Neural cell (in vitro differentiated cells): ENCODE results near the gene COMMD8. TPM values are rescaled to one million over a fixed set of nuclear protein-coding genes. Genes with fewer than 3 reads are reported as not detected.

Experiments
- H2AFZ ChIP-seq: fragments of 200-600, 300-800 bp; sonication (generic), shearing (Covaris generic); 2 replicates; pipeline ENCODE4 v1.6.0; 2014; ENCODE audit warnings: low read depth, mild to moderate bottlenecking, antibody characterized with exemption, low read length, moderate library complexity
- H3F3A ChIP-seq: fragments of 200-600 bp; shearing (Covaris generic); 2 replicates; pipeline ENCODE4 v1.6.1; 2016; ENCODE audit warnings: mild to moderate bottlenecking, moderate library complexity, mixed read lengths, antibody characterized with exemption, low read length; ENCODE audit not compliant: insufficient read depth, poor library complexity, severe bottlenecking
- H3K27ac ChIP-seq: fragments of 200-600, 300-800 bp; sonication (generic), shearing (Covaris generic); 2 replicates; pipeline ENCODE4 v1.5.1; 2014; ENCODE audit warnings: mild to moderate bottlenecking, low read length, moderate library complexity
- H3K27me3 ChIP-seq: fragments of 300-800, 200-600 bp; sonication (generic), shearing (Covaris generic); 2 replicates; pipeline ENCODE4 v1.6.0; 2014; ENCODE audit warnings: mild to moderate bottlenecking, low read depth, low read length, moderate library complexity; ENCODE audit not compliant: insufficient read depth
- H3K36me3 ChIP-seq: fragments of 300-800, 200-600 bp; sonication (generic), shearing (Covaris generic); 2 replicates; pipeline ENCODE4 v1.5.1; 2014; ENCODE audit warnings: mild to moderate bottlenecking, antibody characterized with exemption, low read length, moderate library complexity; ENCODE audit not compliant: insufficient read depth
- H3K4me2 ChIP-seq: fragments of 300-800, 200-600 bp; sonication (generic), shearing (Covaris generic); 2 replicates; pipeline ENCODE4 v1.6.0; 2014; ENCODE audit warnings: mild to moderate bottlenecking, low read length
- H3K4me3 ChIP-seq: fragments of 300-800, 200-600 bp; sonication (generic), shearing (Covaris generic); 2 replicates; pipeline ENCODE4 v1.5.1; 2014; ENCODE audit warnings: mild to moderate bottlenecking, low read length, moderate library complexity
- H3K79me2 ChIP-seq: fragments of 200-600 bp; shearing (Covaris generic); replicated peaks from 2 replicates; pipeline ENCODE4 v1.6.0; 2014; ENCODE audit warnings: mild to moderate bottlenecking, low read length, moderate library complexity; ENCODE audit not compliant: insufficient read depth
- H3K9ac ChIP-seq: fragments of 300-800, 200-600 bp; sonication (generic), shearing (Covaris generic); 2 replicates; pipeline ENCODE4 v1.6.1; 2016; ENCODE audit warnings: mild to moderate bottlenecking, low read length, mixed read lengths
- H3K9me2 ChIP-seq: fragments of 200-600 bp; shearing (Covaris generic); 2 replicates; pipeline ENCODE4 v1.6.1; 2016; ENCODE audit warnings: mild to moderate bottlenecking, low read length, mixed read lengths; ENCODE audit not compliant: insufficient read depth
- H3K9me3 ChIP-seq: fragments of 200-600, 300-800 bp; sonication (generic), shearing (Covaris generic); 2 replicates; pipeline ENCODE4 v1.6.1; 2016; ENCODE audit warnings: mild to moderate bottlenecking, mixed run types, low read length, moderate library complexity, mixed read lengths
- H4K20me1 ChIP-seq: fragments of 200-600 bp; shearing (Covaris generic); 2 replicates; pipeline ENCODE4 v1.6.1; 2016; ENCODE audit warnings: mild to moderate bottlenecking, mixed run types; ENCODE audit not compliant: insufficient read depth
- CTCF ChIP-seq: fragments of 450-650 bp; IDR thresholded peaks from 2 replicates; pipeline ENCODE4 v1.5.1; 2014; ENCODE audit warnings: antibody characterized with exemption, mild to moderate bottlenecking, moderate library complexity; ENCODE audit not compliant: poor library complexity, severe bottlenecking
- EP300 ChIP-seq: fragments of 450-650 bp; conservative IDR thresholded peaks from 2 replicates; pipeline ENCODE4 v1.6.1; 2014; ENCODE audit warnings: antibody characterized with exemption, mild to moderate bottlenecking, moderate library complexity; ENCODE audit not compliant: poor library complexity, severe bottlenecking
- EZH2 ChIP-seq: fragments of 200-600, 300-800 bp; shearing (Covaris generic), sonication (generic); IDR thresholded peaks from 2 replicates; pipeline ENCODE4 v1.6.1; 2014; ENCODE audit warnings: antibody characterized with exemption, low read length, borderline replicate concordance, mild to moderate bottlenecking; ENCODE audit not compliant: insufficient read depth, poor library complexity, severe bottlenecking
- MXI1 ChIP-seq: fragments of 450-650 bp; conservative IDR thresholded peaks from 2 replicates; pipeline ENCODE4 v1.6.1; 2014; ENCODE audit warnings: antibody characterized with exemption, mild to moderate bottlenecking; ENCODE audit not compliant: poor library complexity, severe bottlenecking
- POLR2AphosphoS5 ChIP-seq: IDR thresholded peaks from 2 replicates; pipeline ENCODE4 v1.6.1; 2012
- RAD21 ChIP-seq: fragments of 450-650 bp; conservative IDR thresholded peaks from 2 replicates; pipeline ENCODE4 v1.6.1; 2014; ENCODE audit warnings: antibody characterized with exemption, mild to moderate bottlenecking, moderate library complexity
- SMC3 ChIP-seq: fragments of 450-650 bp; conservative IDR thresholded peaks from 2 replicates; pipeline ENCODE4 v1.6.1; 2014; ENCODE audit warnings: antibody characterized with exemption, mild to moderate bottlenecking, moderate library complexity; ENCODE audit not compliant: poor library complexity
- TAF1 ChIP-seq: IDR thresholded peaks from 2 replicates; pipeline ENCODE4 v1.6.1; 2012; ENCODE audit warnings: low read depth
- polyA plus RNA-seq: library from polyadenylated mRNA; depleted of rRNA; stranded (reverse); fragments of >200 nt; gene quantifications from 2 replicates; pipeline ENCODE4 v1.2.3, GENCODE V29; 2014
- TF ChIP-seq, protein P1 (sequence below): IDR thresholded peaks from 2 replicates; pipeline ENCODE4 v1.6.1; 2012; ENCODE audit warnings: borderline replicate concordance

Gene COMMD8
- polyA plus RNA-seq, 1 donor from 2014 or later: 29.6 TPM

DNA sequence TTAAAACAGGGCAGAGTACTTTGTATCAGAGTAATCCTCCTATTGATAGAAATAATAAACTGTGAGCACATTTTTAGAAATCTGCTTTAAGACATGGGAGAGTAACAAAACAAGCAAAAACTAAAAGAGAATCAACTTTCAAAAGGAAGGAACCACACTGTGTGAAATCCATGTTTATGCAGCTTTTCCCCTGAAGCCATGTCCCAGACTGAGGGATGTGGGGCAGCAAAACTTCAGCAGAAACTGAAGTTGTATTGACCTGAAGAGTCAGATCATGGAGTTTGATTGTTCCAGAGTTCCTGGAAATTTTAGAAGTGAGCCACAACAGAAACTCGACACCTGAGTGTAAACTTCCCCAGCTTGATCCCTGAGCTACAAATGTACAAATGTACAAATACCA lies 53.2 kb downstream of the COMMD8 start:
- TF ChIP-seq EZH2 (no peak), SMC3 (no peak), RAD21 (no peak), POLR2AphosphoS5 (no peak), EP300 (no peak), TAF1 (no peak), CTCF (no peak), MXI1 (no peak)
- TF ChIP-seq, protein P1, sequence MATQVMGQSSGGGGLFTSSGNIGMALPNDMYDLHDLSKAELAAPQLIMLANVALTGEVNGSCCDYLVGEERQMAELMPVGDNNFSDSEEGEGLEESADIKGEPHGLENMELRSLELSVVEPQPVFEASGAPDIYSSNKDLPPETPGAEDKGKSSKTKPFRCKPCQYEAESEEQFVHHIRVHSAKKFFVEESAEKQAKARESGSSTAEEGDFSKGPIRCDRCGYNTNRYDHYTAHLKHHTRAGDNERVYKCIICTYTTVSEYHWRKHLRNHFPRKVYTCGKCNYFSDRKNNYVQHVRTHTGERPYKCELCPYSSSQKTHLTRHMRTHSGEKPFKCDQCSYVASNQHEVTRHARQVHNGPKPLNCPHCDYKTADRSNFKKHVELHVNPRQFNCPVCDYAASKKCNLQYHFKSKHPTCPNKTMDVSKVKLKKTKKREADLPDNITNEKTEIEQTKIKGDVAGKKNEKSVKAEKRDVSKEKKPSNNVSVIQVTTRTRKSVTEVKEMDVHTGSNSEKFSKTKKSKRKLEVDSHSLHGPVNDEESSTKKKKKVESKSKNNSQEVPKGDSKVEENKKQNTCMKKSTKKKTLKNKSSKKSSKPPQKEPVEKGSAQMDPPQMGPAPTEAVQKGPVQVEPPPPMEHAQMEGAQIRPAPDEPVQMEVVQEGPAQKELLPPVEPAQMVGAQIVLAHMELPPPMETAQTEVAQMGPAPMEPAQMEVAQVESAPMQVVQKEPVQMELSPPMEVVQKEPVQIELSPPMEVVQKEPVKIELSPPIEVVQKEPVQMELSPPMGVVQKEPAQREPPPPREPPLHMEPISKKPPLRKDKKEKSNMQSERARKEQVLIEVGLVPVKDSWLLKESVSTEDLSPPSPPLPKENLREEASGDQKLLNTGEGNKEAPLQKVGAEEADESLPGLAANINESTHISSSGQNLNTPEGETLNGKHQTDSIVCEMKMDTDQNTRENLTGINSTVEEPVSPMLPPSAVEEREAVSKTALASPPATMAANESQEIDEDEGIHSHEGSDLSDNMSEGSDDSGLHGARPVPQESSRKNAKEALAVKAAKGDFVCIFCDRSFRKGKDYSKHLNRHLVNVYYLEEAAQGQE: no peak
- Histone ChIP-seq H3F3A (no peaks in the 10 kb centered on the region), H3K27ac (no peak overlapping the region), H3K27me3 (no peaks in the 10 kb centered on the region), H3K4me2 (no peak overlapping the region), H2AFZ (no peak overlapping the region), H3K9me2 (no peaks in the 10 kb centered on the region), H3K9me3 (no peaks in the 10 kb centered on the region), H3K4me3 (no peak overlapping the region), H3K36me3 (no peaks in the 10 kb centered on the region), H3K9ac (no peak overlapping the region), H3K79me2 (no peaks in the 10 kb centered on the region), H4K20me1 (no peaks in the 10 kb centered on the region)

DNA sequence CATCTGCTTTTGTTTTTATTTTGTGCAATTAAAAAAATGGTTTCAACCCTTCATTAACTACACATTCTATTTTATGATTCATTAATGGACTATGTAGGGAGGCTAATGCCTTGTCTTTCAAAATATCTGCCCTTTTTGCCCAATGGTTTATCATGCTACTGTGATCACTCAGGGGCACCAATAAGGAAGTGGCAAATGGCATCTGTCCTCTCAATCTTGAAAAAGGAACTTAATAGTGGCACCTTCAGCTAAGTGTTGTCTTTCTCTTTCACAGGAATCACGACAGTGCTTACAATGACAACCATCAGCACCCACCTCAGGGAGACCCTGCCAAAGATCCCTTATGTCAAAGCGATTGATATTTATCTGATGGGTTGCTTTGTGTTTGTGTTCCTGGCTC lies 57.1 kb downstream of the COMMD8 start:
- H4K20me1 ChIP-seq: no peaks in the 10 kb centered on the region
- H3K4me3 ChIP-seq: no peak overlapping the region
- H3K27ac ChIP-seq: no peak overlapping the region
- H2AFZ ChIP-seq: no peak overlapping the region
- no peak overlapping the region for H3K4me2 ChIP-seq
- H3K27me3 ChIP-seq: no peaks in the 10 kb centered on the region
- no peaks in the 10 kb centered on the region for H3F3A ChIP-seq
- TF ChIP-seq EP300 (peak; percentile 44), POLR2AphosphoS5 (peak; percentile 28)
- TF ChIP-seq, protein P1: no peak
- no peaks in the 10 kb centered on the region for H3K9me3 ChIP-seq
- H3K36me3 ChIP-seq: no peaks in the 10 kb centered on the region
- H3K79me2 ChIP-seq: no peaks in the 10 kb centered on the region
- H3K9me2 ChIP-seq: no peaks in the 10 kb centered on the region
- no peak overlapping the region for H3K9ac ChIP-seq

Other genes starting within 250 kb of the COMMD8 start
- gene ATP10D, start 21.6 kb upstream of the COMMD8 start, polyA plus RNA-seq: 4.5 and 6.1 TPM in 2 replicates